ENCODE data around the gene TMEM79. TPM values are rescaled to one million over a fixed set of nuclear protein-coding genes. Genes with fewer than 3 reads are reported as not detected.

The TMEM79 gene
- polyA plus RNA-seq, 1 donor (not counting 4 experiments of a cell fraction or from before 2014, with no cell fraction given): 14.2 TPM

DNA sequence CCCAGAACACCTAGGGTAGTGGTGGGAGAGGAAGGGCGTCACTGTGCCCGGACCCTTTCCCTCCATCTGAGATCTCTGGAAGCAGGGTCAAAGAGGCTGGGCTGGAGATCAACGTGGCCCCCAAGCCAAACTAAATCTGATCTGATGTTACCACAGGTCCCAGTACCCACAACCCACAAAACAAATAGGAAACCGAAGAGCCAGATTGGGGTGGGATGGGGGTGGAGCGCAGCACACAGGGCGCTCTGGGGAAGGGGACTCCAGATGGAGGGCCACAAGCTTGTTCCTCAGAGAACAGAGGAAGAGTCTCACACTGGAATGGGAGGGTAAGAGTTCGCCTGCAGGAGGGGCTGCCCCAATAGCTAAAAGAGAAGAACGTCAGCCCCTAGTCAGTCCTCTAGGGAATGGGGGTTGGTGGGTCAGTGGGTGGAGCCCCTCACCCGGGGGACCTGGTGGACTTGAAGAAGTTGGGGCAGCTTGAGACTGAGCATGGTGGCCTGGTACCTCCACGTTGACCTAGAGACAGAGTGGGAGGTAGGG is 37.8 kb upstream of the TMEM79 start:
- TF ChIP-seq EZH2 (IDR thresholded peaks at IDR 0.05; ENCODE audit: low read length): no peak
- no peak overlapping the region for H3K4me3 ChIP-seq (ENCODE audit: control insufficient read depth in 2 of 3, extremely low read depth in 1 of 3, insufficient read depth in 2 of 3, low read depth in 1 of 3, low read length in 3 of 3)
- H3K36me3 ChIP-seq (ENCODE audit: control insufficient read depth in 2 of 2, extremely low read depth in 1 of 2, insufficient read depth in 2 of 2, low read length in 2 of 2): peaks cover 14 to 17% of the 10 kb centered on the region in 2 experiments
- no peak overlapping the region for H3K9ac ChIP-seq (ENCODE audit: control insufficient read depth, extremely low read depth, insufficient read depth, low read length)
- H4K20me1 ChIP-seq (ENCODE audit: control insufficient read depth, extremely low read depth, insufficient read depth, low read length): no peaks in the 10 kb centered on the region
- no peak overlapping the region for H3K27ac ChIP-seq (ENCODE audit: control insufficient read depth, insufficient read depth, low read length)
- no peaks in the 10 kb centered on the region for H3K9me1 ChIP-seq (ENCODE audit: control insufficient read depth, extremely low read depth, insufficient read depth, low read length)
- DNase-seq (ENCODE audit: low read depth, low spot score): no peak
- dilution Hi-C loops (cut with MboI; ENCODE audit: extremely low pct_ligation_motif_present, low sequenced_read_pairs): no loop called here
- H3K4me2 ChIP-seq (ENCODE audit: control insufficient read depth, extremely low read depth, insufficient read depth, low read depth, low read length): no peak overlapping the region
- FAIRE-seq: no peak
- H3K9me3 ChIP-seq (ENCODE audit: control insufficient read depth, low read depth, low read length): no peaks in the 10 kb centered on the region
- H3K4me1 ChIP-seq (ENCODE audit: control insufficient read depth, extremely low read depth, insufficient read depth, low read length): peaks cover 32% of the 10 kb centered on the region
- no peak overlapping the region for H2AFZ ChIP-seq (ENCODE audit: control insufficient read depth, low read length)
- H3K27me3 ChIP-seq (ENCODE audit: control insufficient read depth, extremely low read depth, insufficient read depth, low read length): peaks cover 13% of the 10 kb centered on the region
- H3K79me2 ChIP-seq (ENCODE audit: control insufficient read depth, insufficient read depth, low read length): no peaks in the 10 kb centered on the region

DNA sequence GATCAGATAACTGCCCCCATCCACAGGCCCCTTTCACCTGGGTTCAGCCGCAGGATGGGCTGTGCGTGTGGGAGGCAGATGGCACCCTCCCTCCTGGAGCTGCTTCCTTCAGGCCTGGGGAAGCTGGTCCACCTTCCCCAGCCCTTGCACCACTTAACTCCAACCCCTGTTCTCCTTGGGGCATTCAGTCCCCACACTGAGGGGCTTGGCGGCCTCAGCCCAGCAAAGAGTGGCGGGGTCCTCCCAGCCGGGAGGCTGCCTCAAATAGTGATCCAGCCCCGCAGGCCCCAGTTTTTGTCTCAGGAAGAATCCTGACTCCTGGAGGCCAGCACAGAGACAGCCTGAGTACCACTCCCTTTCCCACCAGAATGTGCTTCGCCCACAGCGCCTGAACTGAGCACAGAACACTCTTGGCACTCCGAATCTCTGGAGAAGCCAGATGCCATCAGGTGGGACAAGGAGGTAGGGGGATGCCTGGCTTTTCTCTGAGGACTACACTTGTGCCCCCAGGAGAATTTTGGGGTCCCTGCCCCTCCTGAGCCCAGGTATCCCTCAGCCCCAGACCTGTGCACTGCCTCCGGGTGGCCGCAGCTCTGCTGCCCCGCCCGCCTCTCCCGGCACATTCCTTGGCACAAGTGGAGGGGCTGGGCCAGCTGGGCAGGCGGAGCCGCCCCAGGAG is 37.2 kb upstream of the TMEM79 start:
- Histone ChIP-seq H4K20me1 (ENCODE audit: control insufficient read depth, extremely low read depth, insufficient read depth, low read length) (no peaks in the 10 kb centered on the region), H3K4me2 (ENCODE audit: control insufficient read depth, extremely low read depth, insufficient read depth, low read depth, low read length) (peak overlapping the region; percentile 41), H3K9ac (ENCODE audit: control insufficient read depth, extremely low read depth, insufficient read depth, low read length) (no peak overlapping the region), H3K27me3 (ENCODE audit: control insufficient read depth, extremely low read depth, insufficient read depth, low read length) (peaks cover 13% of the 10 kb centered on the region), H2AFZ (ENCODE audit: control insufficient read depth, low read length) (no peak overlapping the region), H3K9me3 (ENCODE audit: control insufficient read depth, low read depth, low read length) (no peaks in the 10 kb centered on the region), H3K4me1 (ENCODE audit: control insufficient read depth, extremely low read depth, insufficient read depth, low read length) (peaks cover 27% of the 10 kb centered on the region), H3K27ac (ENCODE audit: control insufficient read depth, insufficient read depth, low read length) (no peak overlapping the region), H3K79me2 (ENCODE audit: control insufficient read depth, insufficient read depth, low read length) (no peaks in the 10 kb centered on the region), H3K4me3 (ENCODE audit: control insufficient read depth in 2 of 3, extremely low read depth in 1 of 3, insufficient read depth in 2 of 3, low read depth in 1 of 3, low read length in 3 of 3) (no peak overlapping the region), H3K9me1 (ENCODE audit: control insufficient read depth, extremely low read depth, insufficient read depth, low read length) (no peaks in the 10 kb centered on the region), H3K36me3 (ENCODE audit: control insufficient read depth in 2 of 2, extremely low read depth in 1 of 2, insufficient read depth in 2 of 2, low read length in 2 of 2) (peaks cover 14 to 23% of the 10 kb centered on the region in 2 experiments)
- DNase-seq (ENCODE audit: low read depth, low spot score): no peak
- TF ChIP-seq, protein P1, sequence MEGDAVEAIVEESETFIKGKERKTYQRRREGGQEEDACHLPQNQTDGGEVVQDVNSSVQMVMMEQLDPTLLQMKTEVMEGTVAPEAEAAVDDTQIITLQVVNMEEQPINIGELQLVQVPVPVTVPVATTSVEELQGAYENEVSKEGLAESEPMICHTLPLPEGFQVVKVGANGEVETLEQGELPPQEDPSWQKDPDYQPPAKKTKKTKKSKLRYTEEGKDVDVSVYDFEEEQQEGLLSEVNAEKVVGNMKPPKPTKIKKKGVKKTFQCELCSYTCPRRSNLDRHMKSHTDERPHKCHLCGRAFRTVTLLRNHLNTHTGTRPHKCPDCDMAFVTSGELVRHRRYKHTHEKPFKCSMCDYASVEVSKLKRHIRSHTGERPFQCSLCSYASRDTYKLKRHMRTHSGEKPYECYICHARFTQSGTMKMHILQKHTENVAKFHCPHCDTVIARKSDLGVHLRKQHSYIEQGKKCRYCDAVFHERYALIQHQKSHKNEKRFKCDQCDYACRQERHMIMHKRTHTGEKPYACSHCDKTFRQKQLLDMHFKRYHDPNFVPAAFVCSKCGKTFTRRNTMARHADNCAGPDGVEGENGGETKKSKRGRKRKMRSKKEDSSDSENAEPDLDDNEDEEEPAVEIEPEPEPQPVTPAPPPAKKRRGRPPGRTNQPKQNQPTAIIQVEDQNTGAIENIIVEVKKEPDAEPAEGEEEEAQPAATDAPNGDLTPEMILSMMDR (optimal IDR thresholded peaks at IDR 0.05 in 1 of 3, IDR thresholded peaks at IDR 0.05 in 1 of 3, conservative IDR thresholded peaks at IDR 0.05 in 1 of 3; ENCODE audit: extremely low read depth in 1 of 3, insufficient read depth in 2 of 3, low read length in 3 of 3): no peak
- TF ChIP-seq EZH2 (IDR thresholded peaks at IDR 0.05; ENCODE audit: low read length): no peak
- peak; percentile 32 for FAIRE-seq
- dilution Hi-C loops (cut with MboI; ENCODE audit: extremely low pct_ligation_motif_present, low sequenced_read_pairs): no loop called here

Measured in keratinocyte (primary cell).